Stimulated activated naive B cell treated with anti-CD40 and anti-IgM and Interleukin-4, amounts not matched to agents 10 μg/mL and 1 μg/mL and 100 μg/mL, for 72 hours (primary cell): Measurements from ENCODE around the gene KSR2.
A peak's percentile ranks its signal among the peaks of the same experiment; 100 is the strongest.
"Not testable (repeated sequence)": the region's sequence is repeated elsewhere in the genome, so short reads cannot be mapped to it uniquely, and the experiment has no call there.

Source experiments
- ATAC-seq, 2 donors: fragments of 150-1000 bp; cut with Tn5 transposase; replicated peaks; 2 replicates each; pipeline ENCODE4 v1.10.0; 2021; ENCODE audit warnings: moderate library complexity in 1 of 2
- DNase-seq: peaks from one replicate; pipeline ENCODE4 v3.0.0; 2021
- H3K27ac Mint-ChIP-seq: one replicate; pipeline ENCODE4 v1.8.0; 2022; ENCODE audit warnings: mild to moderate bottlenecking, mixed read lengths
- H3K27me3 Mint-ChIP-seq, 2 donors: one replicate each; pipeline ENCODE4 v1.8.0; 2022; ENCODE audit warnings: mixed read lengths in 2 of 2
- H3K36me3 Mint-ChIP-seq, 2 donors: one replicate each; pipeline ENCODE4 v1.8.0; 2022; ENCODE audit warnings: mixed read lengths in 2 of 2, mild to moderate bottlenecking in 1 of 2
- H3K4me1 Mint-ChIP-seq, 2 donors: one replicate each; pipeline ENCODE4 v1.8.0; 2022; ENCODE audit warnings: mixed read lengths in 2 of 2, mild to moderate bottlenecking in 1 of 2
- H3K4me3 Mint-ChIP-seq, 2 donors: one replicate each; pipeline ENCODE4 v1.8.0; 2022; ENCODE audit warnings: mild to moderate bottlenecking in 2 of 2, mixed read lengths in 2 of 2, moderate library complexity in 1 of 2
- H3K9me3 Mint-ChIP-seq, 2 donors: one replicate each; pipeline ENCODE4 v1.8.0; 2022; ENCODE audit warnings: mixed read lengths in 2 of 2, mild to moderate bottlenecking in 1 of 2

Gene KSR2

GRCh38 chr12:117968826-117969659 lies at the start of gene KSR2:
KSR2 (minus strand) TSS chr12:117968990; CDS start chr12:117968255, 735 bp downstream.
- peaks cover 11 to 13% of the 10 kb centered on the region in 2 donors for H3K9me3 Mint-ChIP-seq
- peaks cover 3 to 8% of the 10 kb centered on the region in 2 donors for H3K36me3 Mint-ChIP-seq
- DNase-seq (peak; percentile 65), ATAC-seq (peak; percentile 86 to 87)
- peaks cover 10 to 24% of the 10 kb centered on the region in 2 donors for H3K4me1 Mint-ChIP-seq
- peak within 1 kb of the TSS; percentile 82 to 89 for H3K4me3 Mint-ChIP-seq
- peaks cover 66 to 68% of the 10 kb centered on the region in 2 donors for H3K27me3 Mint-ChIP-seq
- peak within 1 kb of the TSS; percentile 48 for H3K27ac Mint-ChIP-seq

- no peak for ATAC-seq
- Mint-ChIP-seq H3K4me1 (peaks cover 9 to 26% of the 10 kb centered on the region in 2 donors), H3K27me3 (no peaks in the 10 kb centered on the region), H3K36me3 (peaks cover 29 to 38% of the 10 kb centered on the region in 2 donors), H3K27ac (no peak overlapping the region), H3K9me3 (peaks cover 0 to 4% of the 10 kb centered on the region in 2 donors), H3K4me3 (peak overlapping the region; percentile 94 to 95)
- DNase-seq: no peak
Observed at GRCh38 chr12:118017926-118018325, 49.1 kb upstream of the KSR2 start.

GRCh38 chr12:118016424-118017264 lies 47.9 kb upstream of the KSR2 start, which contains the start of gene RFC5:
RFC5 (plus strand) TSS chr12:118016703; CDS start chr12:118016828, 125 bp downstream.
- Mint-ChIP-seq H3K4me1 (peaks cover 6 to 26% of the 10 kb centered on the region in 2 donors), H3K27ac (peak within 1 kb of the TSS; percentile 96), H3K9me3 (peaks cover 0 to 4% of the 10 kb centered on the region in 2 donors), H3K27me3 (no peaks in the 10 kb centered on the region), H3K4me3 (peak within 1 kb of the TSS; percentile 94 to 95), H3K36me3 (peaks cover 21 to 28% of the 10 kb centered on the region in 2 donors)
- ATAC-seq (peak; percentile 98), DNase-seq (peak; percentile 95)

GRCh38 chr12:118015944-118016343 lies 47.2 kb upstream of the KSR2 start:
- no peaks in the 10 kb centered on the region for H3K27me3 Mint-ChIP-seq
- peaks cover 6 to 26% of the 10 kb centered on the region in 2 donors for H3K4me1 Mint-ChIP-seq
- H3K9me3 Mint-ChIP-seq: peaks cover 0 to 4% of the 10 kb centered on the region in 2 donors
- ATAC-seq (no peak), DNase-seq (no peak)
- peak overlapping the region; percentile 94 to 95 for H3K4me3 Mint-ChIP-seq
- H3K27ac Mint-ChIP-seq: peak overlapping the region; percentile 25
- H3K36me3 Mint-ChIP-seq: peaks cover 18 to 23% of the 10 kb centered on the region in 2 donors

GRCh38 chr12:118015306-118015705 lies 46.5 kb upstream of the KSR2 start:
- Mint-ChIP-seq H3K36me3 (peaks cover 13 to 16% of the 10 kb centered on the region in 2 donors), H3K9me3 (peaks cover 0 to 4% of the 10 kb centered on the region in 2 donors), H3K27me3 (no peaks in the 10 kb centered on the region), H3K27ac (peak overlapping the region; percentile 42), H3K4me3 (no peak overlapping the region), H3K4me1 (peaks cover 6 to 26% of the 10 kb centered on the region in 2 donors)
- no peak for ATAC-seq
- DNase-seq: no peak

- Mint-ChIP-seq H3K4me3 (no peak overlapping the region), H3K9me3 (peaks cover 0 to 4% of the 10 kb centered on the region in 2 donors), H3K27me3 (peaks cover 0 to 3% of the 10 kb centered on the region in 2 donors), H3K36me3 (peaks cover 8% of the 10 kb centered on the region in 2 donors), H3K27ac (no peak overlapping the region), H3K4me1 (peaks cover 6 to 17% of the 10 kb centered on the region in 2 donors)
- ATAC-seq (no peak), DNase-seq (no peak)
Observed at GRCh38 chr12:118013283-118013682, 44.5 kb upstream of the KSR2 start.

- ATAC-seq (no peak), DNase-seq (no peak)
- peaks cover under 1 to 3% of the 10 kb centered on the region in 2 donors for H3K36me3 Mint-ChIP-seq
- H3K4me1 Mint-ChIP-seq: peaks cover 2 to 6% of the 10 kb centered on the region in 2 donors
- H3K9me3 Mint-ChIP-seq: peaks cover 0 to 4% of the 10 kb centered on the region in 2 donors
- H3K4me3 Mint-ChIP-seq: no peak overlapping the region
- peaks cover 0 to 3% of the 10 kb centered on the region in 2 donors for H3K27me3 Mint-ChIP-seq
- H3K27ac Mint-ChIP-seq: no peak overlapping the region
Observed at GRCh38 chr12:118011961-118012360, 43.2 kb upstream of the KSR2 start.

- H3K4me3 Mint-ChIP-seq: no peak overlapping the region
- peaks cover under 1 to 3% of the 10 kb centered on the region in 2 donors for H3K4me1 Mint-ChIP-seq
- no peak for ATAC-seq
- peaks cover 0 to 4% of the 10 kb centered on the region in 2 donors for H3K9me3 Mint-ChIP-seq
- H3K27ac Mint-ChIP-seq: no peak overlapping the region
- peaks cover 0 to 3% of the 10 kb centered on the region in 2 donors for H3K27me3 Mint-ChIP-seq
- H3K36me3 Mint-ChIP-seq: peaks cover 0 to under 1% of the 10 kb centered on the region in 2 donors
- no peak for DNase-seq
Observed at GRCh38 chr12:118011377-118011776, 42.6 kb upstream of the KSR2 start.

- H3K27me3 Mint-ChIP-seq: peaks cover 0 to 3% of the 10 kb centered on the region in 2 donors
- DNase-seq: no peak
- no peak overlapping the region for H3K4me3 Mint-ChIP-seq
- no peak overlapping the region for H3K27ac Mint-ChIP-seq
- peaks cover 0 to 4% of the 10 kb centered on the region in 2 donors for H3K9me3 Mint-ChIP-seq
- ATAC-seq: no peak
- no peaks in the 10 kb centered on the region for H3K4me1 Mint-ChIP-seq
- H3K36me3 Mint-ChIP-seq: no peaks in the 10 kb centered on the region
Observed at GRCh38 chr12:118010903-118011302, 42.1 kb upstream of the KSR2 start.

- H3K36me3 Mint-ChIP-seq, H3K4me3 Mint-ChIP-seq, H3K4me1 Mint-ChIP-seq, H3K9me3 Mint-ChIP-seq, DNase-seq, H3K27me3 Mint-ChIP-seq, ATAC-seq, H3K27ac Mint-ChIP-seq: not testable (repeated sequence)
Observed at GRCh38 chr12:117999806-118000205, 31.0 kb upstream of the KSR2 start.

- DNase-seq (no peak), ATAC-seq (no peak)
- peaks cover 0 to 5% of the 10 kb centered on the region in 2 donors for H3K4me1 Mint-ChIP-seq
- peaks cover 0 to 2% of the 10 kb centered on the region in 2 donors for H3K36me3 Mint-ChIP-seq
- peaks cover 2 to 9% of the 10 kb centered on the region in 2 donors for H3K27me3 Mint-ChIP-seq
- no peak overlapping the region for H3K4me3 Mint-ChIP-seq
- no peak overlapping the region for H3K27ac Mint-ChIP-seq
- H3K9me3 Mint-ChIP-seq: peaks cover 9 to 10% of the 10 kb centered on the region in 2 donors
Observed at GRCh38 chr12:117998719-117999118, 29.9 kb upstream of the KSR2 start.

- H3K27ac Mint-ChIP-seq: no peak overlapping the region
- no peak overlapping the region for H3K4me3 Mint-ChIP-seq
- peaks cover 14 to 17% of the 10 kb centered on the region in 2 donors for H3K27me3 Mint-ChIP-seq
- H3K36me3 Mint-ChIP-seq: no peaks in the 10 kb centered on the region
- ATAC-seq: peak; percentile 48 to 76
- peaks cover 0 to 5% of the 10 kb centered on the region in 2 donors for H3K4me1 Mint-ChIP-seq
- no peak for DNase-seq
- peaks cover 11 to 12% of the 10 kb centered on the region in 2 donors for H3K9me3 Mint-ChIP-seq
Observed at GRCh38 chr12:117994551-117995438, 26.0 kb upstream of the KSR2 start.

- Mint-ChIP-seq H3K4me1 (peaks cover 0 to 3% of the 10 kb centered on the region in 2 donors), H3K4me3 (no peak overlapping the region), H3K27me3 (peaks cover 8 to 20% of the 10 kb centered on the region in 2 donors), H3K36me3 (peaks cover 2 to 3% of the 10 kb centered on the region in 2 donors), H3K27ac (no peak overlapping the region), H3K9me3 (peaks cover 6% of the 10 kb centered on the region in 2 donors)
- DNase-seq (no peak), ATAC-seq (peak in 1 of 2 donors; percentile 43)
Observed at GRCh38 chr12:117986705-117987469, 18.1 kb upstream of the KSR2 start.
